GM23248 (cell line): Measurements from ENCODE around the gene RALGAPB.
"Not testable (repeated sequence)": the region's sequence is repeated elsewhere in the genome, so short reads cannot be mapped to it uniquely, and the experiment has no call there.

Experiments
- EZH2 ChIP-seq: fragments of 200-600 bp; sonication (generic); IDR thresholded peaks from 2 replicates; pipeline ENCODE4 v1.6.1; 2018; ENCODE audit warnings: antibody characterized with exemption, mild to moderate bottlenecking; ENCODE audit not compliant: insufficient read depth, poor library complexity, severe bottlenecking
- EZH2phosphoT487 ChIP-seq: fragments of 200-600 bp; sonication (generic); IDR thresholded peaks from 2 replicates; pipeline ENCODE4 v1.6.1; 2018; ENCODE audit warnings: antibody characterized with exemption, moderate library complexity, mild to moderate bottlenecking, low read depth; ENCODE audit not compliant: insufficient read depth

GRCh38 chr20:38461569-38461968, 11.1 kb upstream of the RALGAPB start:
- TF ChIP-seq EZH2phosphoT487, EZH2: not testable (repeated sequence)
